Ascending aorta (tissue), 2 donors: ENCODE measurements around the gene SLC22A4. TPM values are rescaled to one million over a fixed set of nuclear protein-coding genes. Genes with fewer than 3 reads are reported as not detected.

Experiments used
- DNase-seq, 2 donors: peaks; one replicate each; pipeline ENCODE4 v3.0.0-alpha.2; 2019; ENCODE audit warnings: low spot score in 2 of 2
- H3K27ac ChIP-seq, 2 donors: fragments of 200-600 bp; sonication (generic); one replicate each; pipeline ENCODE4 v1.5.1; 2016 to 2017; ENCODE audit warnings: mild to moderate bottlenecking in 1 of 2
- H3K27me3 ChIP-seq: fragments of 200-600 bp; sonication (generic); one replicate; pipeline ENCODE4 v1.5.1; 2017
- H3K36me3 ChIP-seq, 2 donors: fragments of 200-600 bp; sonication (generic); one replicate each; pipeline ENCODE4 v1.5.1; 2016
- H3K4me1 ChIP-seq, 2 donors: fragments of 200-600 bp; sonication (generic); one replicate each; pipeline ENCODE4 v1.5.1; 2016 to 2017; ENCODE audit warnings: mild to moderate bottlenecking in 1 of 2
- H3K4me3 ChIP-seq, 2 donors: fragments of 200-600 bp; sonication (generic); one replicate each; pipeline ENCODE4 v1.5.1; 2016 to 2017; ENCODE audit warnings: mild to moderate bottlenecking in 1 of 2
- H3K9me3 ChIP-seq, 2 donors: fragments of 200-600 bp; sonication (generic); one replicate each; pipeline ENCODE4 v1.5.1; 2016
- intact Hi-C: fragments of 100-400 bp; cut with DNase I; formaldehyde crosslinking; loops from one replicate; pipeline ENCODE4 v1.15.1; 2023
- total RNA-seq: library from RNA; depleted of rRNA; stranded (reverse); fragments of >200 nt; gene quantifications from one replicate; pipeline ENCODE4 v1.1.0, GENCODE V29; 2016
- TF ChIP-seq, protein P1 (sequence below), 3 experiments: fragments of 200-600 bp in 2 of 3; fragments of 450-650 bp in 1 of 3; sonication (generic) in 2 of 3; IDR thresholded peaks; one replicate each; pipeline ENCODE4 v1.5.1; 2016 to 2019; ENCODE audit warnings: antibody characterized with exemption in 3 of 3, mild to moderate bottlenecking in 1 of 3, moderate library complexity in 1 of 3

The SLC22A4 gene
- total RNA-seq, 1 donor from 2014 or later = 18.1 TPM

DNA sequence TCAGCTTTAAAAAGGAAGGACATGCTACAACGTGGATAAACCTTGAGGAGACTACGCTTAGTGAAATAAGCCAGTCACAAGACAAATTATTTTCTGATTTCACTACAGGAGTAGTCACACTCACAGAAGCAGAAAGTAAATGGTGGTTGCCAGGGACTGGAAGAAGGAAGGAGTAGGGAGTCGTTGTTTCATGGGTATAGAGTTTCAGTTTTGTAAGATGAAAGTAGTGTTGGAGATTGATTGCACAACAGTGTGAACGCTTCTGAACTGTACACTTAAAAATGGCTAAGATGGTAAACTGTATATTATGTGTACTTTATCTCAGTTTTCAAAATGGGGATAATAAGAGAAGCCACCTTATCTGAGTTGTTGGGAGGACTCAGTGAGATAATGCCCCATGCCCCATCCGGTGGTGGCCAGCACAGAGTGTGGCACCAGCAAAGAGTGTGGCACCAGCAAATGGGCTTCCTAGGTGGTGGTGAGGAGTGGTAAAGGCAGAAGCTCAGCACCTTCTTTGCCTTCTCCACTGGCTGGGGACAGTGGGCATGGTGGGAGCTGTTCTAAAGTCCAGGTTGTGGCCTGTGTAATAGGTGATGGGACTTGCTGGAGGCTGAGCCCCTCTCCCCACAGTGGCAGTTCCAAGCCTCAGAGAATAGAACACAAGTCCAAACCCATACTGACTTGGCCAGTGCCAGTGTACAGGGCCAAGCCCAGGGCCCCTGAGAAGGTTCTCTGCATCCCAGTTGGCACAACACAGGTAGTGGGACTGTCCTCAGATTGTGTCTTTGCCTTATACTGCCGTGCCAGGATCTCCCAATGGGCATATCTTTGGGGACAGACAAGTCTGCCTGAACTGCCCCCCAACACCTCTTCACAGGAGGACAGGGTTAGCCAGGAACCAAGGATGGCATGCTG is 4.4 kb downstream of the SLC22A4 start:
- no peaks in the 10 kb centered on the region for H3K27me3 ChIP-seq
- peaks cover 0 to 8% of the 10 kb centered on the region in 2 donors for H3K4me1 ChIP-seq
- no peak overlapping the region for H3K27ac ChIP-seq
- DNase-seq = peak in 1 of 2 donors; percentile 28
- TF ChIP-seq, protein P1, sequence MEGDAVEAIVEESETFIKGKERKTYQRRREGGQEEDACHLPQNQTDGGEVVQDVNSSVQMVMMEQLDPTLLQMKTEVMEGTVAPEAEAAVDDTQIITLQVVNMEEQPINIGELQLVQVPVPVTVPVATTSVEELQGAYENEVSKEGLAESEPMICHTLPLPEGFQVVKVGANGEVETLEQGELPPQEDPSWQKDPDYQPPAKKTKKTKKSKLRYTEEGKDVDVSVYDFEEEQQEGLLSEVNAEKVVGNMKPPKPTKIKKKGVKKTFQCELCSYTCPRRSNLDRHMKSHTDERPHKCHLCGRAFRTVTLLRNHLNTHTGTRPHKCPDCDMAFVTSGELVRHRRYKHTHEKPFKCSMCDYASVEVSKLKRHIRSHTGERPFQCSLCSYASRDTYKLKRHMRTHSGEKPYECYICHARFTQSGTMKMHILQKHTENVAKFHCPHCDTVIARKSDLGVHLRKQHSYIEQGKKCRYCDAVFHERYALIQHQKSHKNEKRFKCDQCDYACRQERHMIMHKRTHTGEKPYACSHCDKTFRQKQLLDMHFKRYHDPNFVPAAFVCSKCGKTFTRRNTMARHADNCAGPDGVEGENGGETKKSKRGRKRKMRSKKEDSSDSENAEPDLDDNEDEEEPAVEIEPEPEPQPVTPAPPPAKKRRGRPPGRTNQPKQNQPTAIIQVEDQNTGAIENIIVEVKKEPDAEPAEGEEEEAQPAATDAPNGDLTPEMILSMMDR (IDR thresholded peaks at IDR 0.05) = no peak
- H3K4me3 ChIP-seq = no peak overlapping the region
- no peaks in the 10 kb centered on the region for H3K9me3 ChIP-seq
- intact Hi-C loops = loop anchor here (10.0 kb wide), 1 partner anchor 64 kb away; no protein-coding TSS in a partner anchor
- H3K36me3 ChIP-seq = no peaks in the 10 kb centered on the region

- DNase-seq = no peak
- H3K36me3 ChIP-seq = no peaks in the 10 kb centered on the region
- H3K9me3 ChIP-seq = peaks cover 0 to 2% of the 10 kb centered on the region in 2 donors
- TF ChIP-seq, protein P1 (IDR thresholded peaks at IDR 0.05) = no peak
- H3K4me3 ChIP-seq = no peak overlapping the region
- intact Hi-C loops = loop anchor here (10.0 kb wide), 1 partner anchor 65 kb away; no protein-coding TSS in a partner anchor
- peaks cover 0 to 3% of the 10 kb centered on the region in 2 donors for H3K4me1 ChIP-seq
- H3K27ac ChIP-seq = no peak overlapping the region
- H3K27me3 ChIP-seq = no peaks in the 10 kb centered on the region
Measured at GRCh38 chr5:132299917-132300316, 5.7 kb downstream of the SLC22A4 start.

- TF ChIP-seq, protein P1 (IDR thresholded peaks at IDR 0.05) = no peak
- no peak overlapping the region for H3K27ac ChIP-seq
- peaks cover 0 to 5% of the 10 kb centered on the region in 2 donors for H3K9me3 ChIP-seq
- peaks cover 0 to 3% of the 10 kb centered on the region in 2 donors for H3K4me1 ChIP-seq
- peak in 1 of 2 donors; percentile 50 for DNase-seq
- no peak overlapping the region for H3K4me3 ChIP-seq
- no peaks in the 10 kb centered on the region for H3K36me3 ChIP-seq
- H3K27me3 ChIP-seq = no peaks in the 10 kb centered on the region
- intact Hi-C loops = no loop called here
Measured at GRCh38 chr5:132300577-132301343, 6.6 kb downstream of the SLC22A4 start.

DNA sequence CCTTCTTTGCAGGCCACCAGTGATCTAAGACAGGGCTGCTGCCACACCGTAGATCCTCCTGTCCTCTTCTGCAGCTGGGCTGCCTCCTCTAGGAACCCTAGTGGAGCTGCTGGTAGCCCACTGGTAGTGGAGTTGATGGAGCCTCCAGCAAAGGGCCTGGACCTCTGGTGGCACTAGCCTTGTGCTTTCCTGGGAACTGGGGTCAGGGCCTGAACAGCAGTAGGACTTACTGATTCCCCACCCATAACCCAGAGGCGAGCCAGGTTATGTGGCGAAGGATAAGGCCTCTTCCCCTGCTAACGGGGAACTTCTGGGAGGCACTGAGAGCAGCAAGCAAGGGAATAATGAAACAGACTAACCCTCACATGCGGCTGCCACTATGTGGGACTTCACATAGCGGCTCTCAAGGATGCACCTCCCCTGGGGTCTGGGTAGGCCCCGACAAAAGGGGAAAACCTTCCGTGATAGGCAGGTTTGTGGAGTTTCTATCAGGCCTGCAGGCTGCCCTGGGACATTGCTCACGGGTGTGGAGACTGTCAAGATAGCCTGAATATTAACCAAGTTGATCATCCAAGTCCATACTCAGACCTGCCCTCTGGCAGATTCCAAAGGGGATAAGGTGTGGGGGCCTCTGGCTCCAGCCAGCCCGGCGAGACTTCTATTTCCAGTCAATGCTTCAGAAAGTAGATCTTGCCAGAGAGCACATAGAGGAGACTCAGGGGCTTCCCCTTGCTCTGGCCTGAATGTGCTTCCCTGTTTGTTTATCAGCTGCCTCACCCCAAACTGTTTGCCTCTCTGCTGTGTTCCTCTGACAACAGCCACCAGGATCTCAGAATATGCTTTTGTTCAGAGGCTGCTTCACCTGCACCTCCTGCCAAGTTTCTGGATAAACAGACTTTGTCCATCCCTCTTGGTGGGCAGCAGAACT is 7.4 kb downstream of the SLC22A4 start:
- Histone ChIP-seq H3K4me3 (no peak overlapping the region), H3K9me3 (peaks cover 0 to 5% of the 10 kb centered on the region in 2 donors), H3K36me3 (no peaks in the 10 kb centered on the region), H3K27ac (no peak overlapping the region), H3K27me3 (no peaks in the 10 kb centered on the region), H3K4me1 (peaks cover 0 to under 1% of the 10 kb centered on the region in 2 donors)
- peak in 1 of 2 donors; percentile 55 for DNase-seq
- TF ChIP-seq, protein P1 (IDR thresholded peaks at IDR 0.05) = no peak
- intact Hi-C loops = no loop called here

- intact Hi-C loops = no loop called here
- H3K4me1 ChIP-seq = no peaks in the 10 kb centered on the region
- no peak overlapping the region for H3K4me3 ChIP-seq
- peak in 1 of 2 donors; percentile 42 for DNase-seq
- H3K36me3 ChIP-seq = no peaks in the 10 kb centered on the region
- peaks cover 0 to 5% of the 10 kb centered on the region in 2 donors for H3K9me3 ChIP-seq
- no peak overlapping the region for H3K27ac ChIP-seq
- TF ChIP-seq, protein P1 (IDR thresholded peaks at IDR 0.05) = no peak
- H3K27me3 ChIP-seq = no peaks in the 10 kb centered on the region
Measured at GRCh38 chr5:132302413-132302812, 8.2 kb downstream of the SLC22A4 start.
